K562 (cell line): ENCODE measurements around the gene WSCD1. TPM values are rescaled to one million over a fixed set of nuclear protein-coding genes. Genes with fewer than 3 reads are reported as not detected.

Source experiments
- ATAC-seq: fragments of 200-7000 bp; cut with Tn5 transposase; 3 replicates; pipeline ENCODE4 v1.9.1; 2020; ENCODE audit warnings: moderate library complexity
- BruUV-seq: library from RNA; stranded (reverse); fragments of 400-500 nt; replicated peaks from 2 replicates; lab custom pipeline; 2021; lab: Mats Ljungman, UMichigan
- CTCF ChIA-PET: fragments of 300-600 bp; formaldehyde crosslinking; extraction: SDS; loops from one replicate; lab custom pipeline; 2021; ENCODE audit warnings: low intra/inter-chr PET ratio; lab: Yijun Ruan, JAX
- POLR2A ChIA-PET: fragments of 300-600, 350-650 bp; sonication (Branson Sonifier 250); formaldehyde crosslinking; extraction: SDS; loops from one replicate; lab custom pipeline; 2021; ENCODE audit warnings: antibody characterized with exemption, inconsistent platforms; lab: Yijun Ruan, JAX
- DNase-seq, 4 experiments: peaks; one replicate each; pipeline versions ENCODE4 v3.0.0 to v3.0.0-alpha.2; 2011 to 2018; ENCODE audit warnings: low spot score in 3 of 4, mixed read lengths in 3 of 4; ENCODE audit errors: extremely low read depth in 1 of 4
- FAIRE-seq: peaks from 2 replicates; lab custom pipeline; 2011; peaks lifted over from hg19 to GRCh38; lab: Jason Lieb, UNC
- H2AFZ ChIP-seq: 2 replicates; pipeline ENCODE4 v1.6.0; 2011; ENCODE audit warnings: low read depth, low read length, control low read depth, inconsistent platforms
- H3K27ac ChIP-seq: fragments of 200-600 bp; 3 replicates; pipeline ENCODE4 v1.8.0; 2011; ENCODE audit warnings: low read depth, mild to moderate bottlenecking, control low read depth, inconsistent platforms, low read length, moderate library complexity, mixed read lengths; ENCODE audit errors: extremely low read depth
- H3K27me3 ChIP-seq, 2 experiments: fragments of 300-600 bp in 1 of 2; 2 replicates in 1 of 2; 3 replicates in 1 of 2; pipeline versions ENCODE4 v1.6.0 to v1.8.0; 2011; ENCODE audit warnings: inconsistent platforms in 2 of 2, low read length in 2 of 2, mild to moderate bottlenecking in 1 of 2, mixed read lengths in 1 of 2, moderate library complexity in 1 of 2; ENCODE audit not compliant: control insufficient read depth in 2 of 2, insufficient read depth in 2 of 2
- H3K36me3 ChIP-seq: fragments of 300-600 bp; 3 replicates; pipeline ENCODE4 v1.8.0; 2011; ENCODE audit warnings: mild to moderate bottlenecking, low read length, inconsistent platforms; ENCODE audit not compliant: control insufficient read depth, insufficient read depth
- H3K4me1 ChIP-seq, 2 experiments: fragments of 200-600 bp in 1 of 2; replicated peaks in 1 of 2; 2 replicates in 1 of 2; 3 replicates in 1 of 2; pipeline versions ENCODE4 v1.5.1 to v1.8.0; 2011; ENCODE audit warnings: inconsistent platforms in 2 of 2, low read length in 2 of 2, mild to moderate bottlenecking in 1 of 2, mixed read lengths in 1 of 2, moderate library complexity in 1 of 2; ENCODE audit not compliant: control insufficient read depth in 2 of 2, insufficient read depth in 2 of 2
- H3K4me2 ChIP-seq: 2 replicates; pipeline ENCODE4 v1.6.1; 2011; ENCODE audit warnings: low read length, control low read depth, inconsistent platforms, mixed read lengths; ENCODE audit not compliant: insufficient read depth
- H3K4me3 ChIP-seq: fragments of 200-600 bp; sonication (generic), shearing (Covaris generic); 2 replicates; pipeline ENCODE4 v1.5.1; 2016; ENCODE audit warnings: control low read depth, inconsistent platforms
- H3K79me2 ChIP-seq: fragments of 200-600 bp; 3 replicates; pipeline ENCODE4 v1.8.0; 2011; ENCODE audit warnings: low read length, inconsistent platforms; ENCODE audit not compliant: control insufficient read depth, insufficient read depth
- H3K9ac ChIP-seq, 2 experiments: 2 replicates each; pipeline versions ENCODE4 v1.6.0 to v1.6.1; 2011; ENCODE audit warnings: low read depth in 2 of 2, low read length in 2 of 2, control low read depth in 1 of 2, inconsistent platforms in 1 of 2, mild to moderate bottlenecking in 1 of 2, mixed read lengths in 1 of 2; ENCODE audit not compliant: insufficient read depth in 1 of 2
- H3K9me1 ChIP-seq: one replicate; pipeline ENCODE4 v1.6.0; 2011; ENCODE audit warnings: inconsistent platforms, mild to moderate bottlenecking, low read length, moderate library complexity; ENCODE audit not compliant: control insufficient read depth, insufficient read depth
- H3K9me3 ChIP-seq: replicated peaks from 2 replicates; pipeline ENCODE4 v1.5.1; 2011; ENCODE audit warnings: low read depth, low read length, inconsistent platforms; ENCODE audit not compliant: control insufficient read depth, insufficient read depth
- H4K20me1 ChIP-seq: replicated peaks from 2 replicates; pipeline ENCODE4 v1.6.1; 2011; ENCODE audit warnings: low read length, inconsistent platforms, mixed read lengths; ENCODE audit not compliant: control insufficient read depth, insufficient read depth
- AFF4 ChIP-seq: sonication (generic); formaldehyde crosslinking; IDR thresholded peaks from 2 replicates; pipeline ENCODE4 v1.8.0; 2023; ENCODE audit warnings: mild to moderate bottlenecking, missing genetic modification reagents
- GABPA ChIP-seq: fragments of 200-800 bp; sonication (Bioruptor generic); conservative IDR thresholded peaks from 2 replicates; pipeline ENCODE4 v1.6.1; 2016; ENCODE audit warnings: low read depth, missing genetic modification characterization, missing compliant biosample characterization
- HIVEP1 ChIP-seq: fragments of 250-450 bp; sonication (Bioruptor Pico); IDR thresholded peaks from 2 replicates; pipeline ENCODE4 v1.4.0; 2020; ENCODE audit warnings: mild to moderate bottlenecking
- HMBOX1 ChIP-seq: sonication (generic); IDR thresholded peaks from 2 replicates; pipeline ENCODE4 v1.6.1; 2016
- KAT2B ChIP-seq: IDR thresholded peaks from one replicate; pipeline ENCODE4 v1.6.1; 2012; ENCODE audit warnings: low read depth, mild to moderate bottlenecking, control low read depth, inconsistent platforms, low read length, moderate library complexity
- KLF1 ChIP-seq: fragments of 450-650 bp; IDR thresholded peaks from 2 replicates; pipeline ENCODE4 v1.6.1; 2016; ENCODE audit warnings: missing genetic modification characterization, missing compliant biosample characterization
- LCOR ChIP-seq: sonication (generic); formaldehyde crosslinking; IDR thresholded peaks from 2 replicates; pipeline ENCODE4 v1.8.0; 2022; ENCODE audit warnings: mild to moderate bottlenecking, missing genetic modification reagents
- NELFE ChIP-seq: IDR thresholded peaks from 2 replicates; pipeline ENCODE4 v1.6.1; 2011; ENCODE audit warnings: mild to moderate bottlenecking; ENCODE audit not compliant: insufficient read depth, insufficient read length
- POLR3A ChIP-seq: IDR thresholded peaks from 2 replicates; pipeline ENCODE4 v1.6.1; 2011; ENCODE audit warnings: borderline replicate concordance, mild to moderate bottlenecking, moderate library complexity; ENCODE audit not compliant: insufficient read length, insufficient read depth; ENCODE audit errors: extremely low read depth
- SMAD1 ChIP-seq: fragments of 150-350 bp; IDR thresholded peaks from 2 replicates; pipeline ENCODE4 v1.6.1; 2014; ENCODE audit warnings: low read length, low read depth; ENCODE audit not compliant: partially characterized antibody
- SMARCA5 ChIP-seq: fragments of 450-650 bp; IDR thresholded peaks from 2 replicates; pipeline ENCODE4 v1.6.1; 2016
- TCFL5 ChIP-seq: fragments of 250-450 bp; sonication (Bioruptor Pico); conservative IDR thresholded peaks from 2 replicates; pipeline ENCODE4 v1.6.1; 2021; ENCODE audit warnings: mild to moderate bottlenecking, moderate library complexity, matching md5 sums
- ZNF551 ChIP-seq: fragments of 250-450 bp; sonication (Bioruptor Pico); IDR thresholded peaks from 2 replicates; pipeline ENCODE4 v1.5.0; 2021; ENCODE audit warnings: mild to moderate bottlenecking, moderate library complexity
- WGBS: fragments of 100-300 bp; shearing (Covaris generic); methylation state at CpG from one replicate; pipeline ENCODE4 v1.1.6; 2016; ENCODE audit warnings: low coverage, mixed read lengths; ENCODE audit not compliant: insufficient coverage; ENCODE audit errors: missing lambda C conversion rate; 5-methylcytosine and 5-hydroxymethylcytosine counted together
- in situ Hi-C: fragments of 300-500 bp; cut with MboI; formaldehyde crosslinking; loops from 4 replicates; pipeline ENCODE4 v1.15.0; 2018; ENCODE audit warnings: inconsistent platforms, mixed read lengths
- intact Hi-C: fragments of 100-400 bp; cut with micrococcal nuclease; formaldehyde crosslinking; loops from 2 replicates; pipeline ENCODE4 v1.14.2; 2022
- polyA plus RNA-seq, 8 experiments: library from polyadenylated mRNA; depleted of rRNA in 4 of 8; stranded (reverse) in 5 of 8; unstranded in 3 of 8; fragments of >200 nt; fragmentation: Nextera tagmentation in 2 of 8; fragmentation: Illumina TruSeq in 1 of 8; extraction: Ambion mirVana in 2 of 8; extraction: Trizol in 1 of 8; gene quantifications; 2 replicates each; pipeline versions ENCODE4 v1.2.1 to v1.2.3, GENCODE V29; 2011 to 2014; ENCODE audit warnings: inconsistent platforms in 1 of 8, missing spikeins in 1 of 8
- total RNA-seq, 7 experiments: library from RNA; depleted of rRNA in 6 of 7; stranded (reverse); fragments of >200 nt in 6 of 7; fragmentation: Illumina TruSeq in 2 of 7; extraction: Trizol in 2 of 7; gene quantifications; 2 replicates each; pipeline versions ENCODE4 v1.2.1 to v1.2.3, GENCODE V29; 2011 to 2021; ENCODE audit warnings: low replicate concordance in 1 of 7

Gene WSCD1
- total and polyA plus RNA-seq, 9 of the 15 experiments (the other 6 are each of a cell fraction or from before 2014, with no cell fraction given): not detected

GRCh38 chr17:6077752-6078151 is 7.6 kb downstream of the WSCD1 start:
- no peak for ATAC-seq

More at GRCh38 chr17:6077752-6078151, 7.6 kb downstream of the WSCD1 start:
- TF ChIP-seq SMAD1: no peak
- TF ChIP-seq HIVEP1 (CRISPR knock-in tag): no peak
- no peak for TF ChIP-seq NELFE
- no peak for TF ChIP-seq GABPA (tag)
- no peak for TF ChIP-seq HMBOX1
- no peak for TF ChIP-seq TCFL5 (CRISPR knock-in tag)
- no peak for TF ChIP-seq LCOR (CRISPR knock-in tag)
- TF ChIP-seq AFF4: no peak
- no peak for TF ChIP-seq KLF1
- TF ChIP-seq ZNF551 (CRISPR knock-in tag): no peak
- TF ChIP-seq POLR3A: no peak
- no peak for TF ChIP-seq SMARCA5
- no peak for TF ChIP-seq KAT2B
- TF ChIP-seq, all 486 proteins: peak for 0
- intact Hi-C loops (no loop called here), in situ Hi-C loops (no loop called here)
- Histone ChIP-seq H3K9ac (no peak overlapping the region), H3K9me1 (no peaks in the 10 kb centered on the region), H3K79me2 (no peaks in the 10 kb centered on the region), H3K27me3 (peaks cover 2 to 40% of the 10 kb centered on the region in 2 experiments; a peak in 3 of 5 replicates), H3K27ac (no peak overlapping the region), H3K4me2 (no peak overlapping the region), H3K4me1 (no peaks in the 10 kb centered on the region), H4K20me1 (peaks cover 3% of the 10 kb centered on the region; the same call in 1 of the 2 replicates), H3K9me3 (no peaks in the 10 kb centered on the region), H2AFZ (no peak overlapping the region), H3K4me3 (no peak overlapping the region), H3K36me3 (no peaks in the 10 kb centered on the region)
- CTCF ChIA-PET: no interaction called here
- POLR2A ChIA-PET: interaction anchor here (0.5 kb wide), 1 partner anchor 9 kb away, joined by 4 read pairs; no protein-coding TSS in a partner anchor
- WGBS: 0% methylated on average over 5 of the region's 5 CpGs
- no TSS peak for BruUV-seq
- FAIRE-seq (no peak), DNase-seq (no peak)
